GM23338 (cell line): ENCODE data around the gene CFTR. TPM values are rescaled to one million over a fixed set of nuclear protein-coding genes. Genes with fewer than 3 reads are reported as not detected.

Source experiments
- ATAC-seq: fragments of 200-7000 bp; cut with Tn5 transposase; 3 replicates; pipeline ENCODE4 v1.9.1; 2020
- DNase-seq: peaks from one replicate; pipeline ENCODE4 v3.0.0-alpha.2; 2015; ENCODE audit warnings: low spot score
- H2AFZ ChIP-seq: fragments of 200-600 bp; sonication (generic); 2 replicates; pipeline ENCODE4 v1.8.0; 2016; ENCODE audit warnings: antibody characterized with exemption, mild to moderate bottlenecking, moderate library complexity
- H3F3A ChIP-seq: fragments of 200-600 bp; sonication (generic); replicated peaks from 2 replicates; pipeline ENCODE4 v1.8.0; 2017; ENCODE audit warnings: antibody characterized with exemption, mixed run types, low read depth
- H3K27ac ChIP-seq: fragments of 200-600 bp; sonication (generic); 2 replicates; pipeline ENCODE4 v1.6.1; 2016; ENCODE audit warnings: low read depth
- H3K27me3 ChIP-seq: fragments of 200-600 bp; sonication (generic); 2 replicates; pipeline ENCODE4 v1.8.0; 2016; ENCODE audit warnings: mild to moderate bottlenecking, mixed run types, moderate library complexity; ENCODE audit not compliant: insufficient read depth
- H3K36me3 ChIP-seq: fragments of 200-600 bp; sonication (generic); 2 replicates; pipeline ENCODE4 v1.8.0; 2016; ENCODE audit warnings: mild to moderate bottlenecking; ENCODE audit not compliant: insufficient read depth
- H3K4me1 ChIP-seq: fragments of 200-600 bp; sonication (generic); 2 replicates; pipeline ENCODE4 v1.8.0; 2016; ENCODE audit warnings: mild to moderate bottlenecking, moderate library complexity; ENCODE audit not compliant: insufficient read depth
- H3K4me2 ChIP-seq: fragments of 200-600 bp; sonication (generic); 2 replicates; pipeline ENCODE4 v1.7.1; 2017; ENCODE audit warnings: mixed run types
- H3K4me3 ChIP-seq: fragments of 200-600 bp; sonication (generic); 2 replicates; pipeline ENCODE4 v1.6.1; 2016; ENCODE audit warnings: mixed run types
- H3K79me2 ChIP-seq: fragments of 200-600 bp; sonication (generic); replicated peaks from 2 replicates; pipeline ENCODE4 v1.8.0; 2017; ENCODE audit warnings: mild to moderate bottlenecking; ENCODE audit not compliant: insufficient read depth
- H3K9me2 ChIP-seq: fragments of 200-600 bp; sonication (generic); 2 replicates; pipeline ENCODE4 v1.8.0; 2017; ENCODE audit not compliant: insufficient read depth
- H4K20me1 ChIP-seq: fragments of 200-600 bp; sonication (generic); replicated peaks from 2 replicates; pipeline ENCODE4 v1.8.0; 2017; ENCODE audit warnings: mild to moderate bottlenecking; ENCODE audit not compliant: insufficient read depth
- H3K27ac Mint-ChIP-seq: 2 replicates; pipeline ENCODE4 v1.8.0; 2020; ENCODE audit warnings: inconsistent platforms, mild to moderate bottlenecking, moderate library complexity, mixed read lengths
- H3K27me3 Mint-ChIP-seq: 3 replicates; pipeline ENCODE4 v1.8.0; 2022; ENCODE audit warnings: low read depth, mild to moderate bottlenecking, moderate library complexity, mixed read lengths, inconsistent platforms; ENCODE audit not compliant: insufficient read depth, poor library complexity
- H3K36me3 Mint-ChIP-seq: 3 replicates; pipeline ENCODE4 v1.8.0; 2021; ENCODE audit warnings: low read depth, mild to moderate bottlenecking, inconsistent platforms, moderate library complexity, mixed read lengths
- H3K4me1 Mint-ChIP-seq: 3 replicates; pipeline ENCODE4 v1.8.0; 2020; ENCODE audit warnings: mild to moderate bottlenecking, inconsistent platforms, mixed read lengths
- H3K4me3 Mint-ChIP-seq: 3 replicates; pipeline ENCODE4 v1.8.0; 2021; ENCODE audit warnings: moderate library complexity, mild to moderate bottlenecking, inconsistent platforms, mixed read lengths
- H3K9me3 Mint-ChIP-seq: 3 replicates; pipeline ENCODE4 v1.8.0; 2020; ENCODE audit warnings: moderate library complexity, mild to moderate bottlenecking, inconsistent platforms, mixed read lengths
- CREB1 ChIP-seq: fragments of 250-450 bp; sonication (Bioruptor Pico); IDR thresholded peaks from 2 replicates; pipeline ENCODE4 v1.5.0; 2020; ENCODE audit warnings: low read depth, mild to moderate bottlenecking, moderate library complexity
- CTCF ChIP-seq, 2 experiments: fragments of 200-600 bp in 1 of 2; sonication (generic) in 1 of 2; conservative IDR thresholded peaks; 2 replicates each; pipeline versions ENCODE4 v1.5.1 to v1.6.1; 2016 to 2017; ENCODE audit warnings: antibody characterized with exemption in 2 of 2, low read depth in 2 of 2, mild to moderate bottlenecking in 2 of 2, moderate library complexity in 1 of 2
- ETS1 ChIP-seq: IDR thresholded peaks from 2 replicates; pipeline ENCODE4 v1.6.1; 2016; ENCODE audit warnings: antibody characterized with exemption
- EZH2 ChIP-seq: fragments of 200-600 bp; sonication (generic); IDR thresholded peaks from one replicate; pipeline ENCODE4 v1.8.0; 2017; ENCODE audit warnings: antibody characterized with exemption, mild to moderate bottlenecking, low read depth; ENCODE audit not compliant: unreplicated experiment
- JUNB ChIP-seq: IDR thresholded peaks from one replicate; pipeline ENCODE4 v1.6.1; 2016; ENCODE audit warnings: antibody characterized with exemption; ENCODE audit not compliant: unreplicated experiment
- NANOG ChIP-seq: IDR thresholded peaks from 2 replicates; pipeline ENCODE4 v1.6.1; 2016; ENCODE audit warnings: antibody characterized with exemption, borderline replicate concordance
- POLR2AphosphoS5 ChIP-seq: IDR thresholded peaks from 2 replicates; pipeline ENCODE4 v1.6.1; 2016; ENCODE audit warnings: antibody characterized with exemption, low read depth
- STAT1 ChIP-seq: IDR thresholded peaks from one replicate; pipeline ENCODE4 v1.6.1; 2016; ENCODE audit warnings: antibody characterized with exemption; ENCODE audit not compliant: unreplicated experiment
- polyA plus RNA-seq: library from polyadenylated mRNA; unstranded; fragments of >200 nt; fragmentation: Nextera tagmentation; extraction: Ambion mirVana; gene quantifications from 2 replicates; pipeline ENCODE4 v1.2.1, GENCODE V29; 2016
- total RNA-seq: library from RNA; depleted of rRNA; stranded (reverse); fragments of >200 nt; shearing (Covaris generic); gene quantifications from 2 replicates; pipeline ENCODE4 v1.2.3, GENCODE V29; 2014
- TF ChIP-seq, protein P1 (sequence below): IDR thresholded peaks from one replicate; pipeline ENCODE4 v1.6.1; 2018; ENCODE audit warnings: antibody characterized with exemption; ENCODE audit not compliant: unreplicated experiment
- TF ChIP-seq, protein P2 (sequence below): fragments of 250-450 bp; sonication (Bioruptor Pico); IDR thresholded peaks from 2 replicates; pipeline ENCODE4 v1.5.0; 2020; ENCODE audit warnings: mild to moderate bottlenecking, moderate library complexity

CFTR gene
- total and polyA plus RNA-seq, 2 experiments from 2014 or later, result 0.45 to 1.2 TPM

- Histone ChIP-seq H3K79me2 (no peaks in the 10 kb centered on the region), H3F3A (no peaks in the 10 kb centered on the region), H4K20me1 (no peaks in the 10 kb centered on the region), H3K27me3 (no peaks in the 10 kb centered on the region), H3K36me3 (no peaks in the 10 kb centered on the region), H3K4me1 (peaks cover 50% of the 10 kb centered on the region), H2AFZ (peak overlapping the region; percentile 49), H3K4me2 (peak overlapping the region; percentile 4), H3K9me2 (no peaks in the 10 kb centered on the region), H3K27ac (0 out of 2 replicates have a peak overlapping the region, but pooled peaks have one; percentile 73), H3K4me3 (no peak overlapping the region)
- H3K27me3 Mint-ChIP-seq, result peaks cover 12% of the 10 kb centered on the region
- H3K36me3 Mint-ChIP-seq, result no peaks in the 10 kb centered on the region
- peak overlapping the region; percentile 86 for H3K27ac Mint-ChIP-seq
- ATAC-seq (no peak; the same call in 2 of the 3 replicates), DNase-seq (no peak)
- no peak for TF ChIP-seq POLR2AphosphoS5
- TF ChIP-seq ETS1, result no peak
- TF ChIP-seq NANOG, result no peak
- TF ChIP-seq, protein P1, sequence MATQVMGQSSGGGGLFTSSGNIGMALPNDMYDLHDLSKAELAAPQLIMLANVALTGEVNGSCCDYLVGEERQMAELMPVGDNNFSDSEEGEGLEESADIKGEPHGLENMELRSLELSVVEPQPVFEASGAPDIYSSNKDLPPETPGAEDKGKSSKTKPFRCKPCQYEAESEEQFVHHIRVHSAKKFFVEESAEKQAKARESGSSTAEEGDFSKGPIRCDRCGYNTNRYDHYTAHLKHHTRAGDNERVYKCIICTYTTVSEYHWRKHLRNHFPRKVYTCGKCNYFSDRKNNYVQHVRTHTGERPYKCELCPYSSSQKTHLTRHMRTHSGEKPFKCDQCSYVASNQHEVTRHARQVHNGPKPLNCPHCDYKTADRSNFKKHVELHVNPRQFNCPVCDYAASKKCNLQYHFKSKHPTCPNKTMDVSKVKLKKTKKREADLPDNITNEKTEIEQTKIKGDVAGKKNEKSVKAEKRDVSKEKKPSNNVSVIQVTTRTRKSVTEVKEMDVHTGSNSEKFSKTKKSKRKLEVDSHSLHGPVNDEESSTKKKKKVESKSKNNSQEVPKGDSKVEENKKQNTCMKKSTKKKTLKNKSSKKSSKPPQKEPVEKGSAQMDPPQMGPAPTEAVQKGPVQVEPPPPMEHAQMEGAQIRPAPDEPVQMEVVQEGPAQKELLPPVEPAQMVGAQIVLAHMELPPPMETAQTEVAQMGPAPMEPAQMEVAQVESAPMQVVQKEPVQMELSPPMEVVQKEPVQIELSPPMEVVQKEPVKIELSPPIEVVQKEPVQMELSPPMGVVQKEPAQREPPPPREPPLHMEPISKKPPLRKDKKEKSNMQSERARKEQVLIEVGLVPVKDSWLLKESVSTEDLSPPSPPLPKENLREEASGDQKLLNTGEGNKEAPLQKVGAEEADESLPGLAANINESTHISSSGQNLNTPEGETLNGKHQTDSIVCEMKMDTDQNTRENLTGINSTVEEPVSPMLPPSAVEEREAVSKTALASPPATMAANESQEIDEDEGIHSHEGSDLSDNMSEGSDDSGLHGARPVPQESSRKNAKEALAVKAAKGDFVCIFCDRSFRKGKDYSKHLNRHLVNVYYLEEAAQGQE, result no peak
- TF ChIP-seq, protein P2, sequence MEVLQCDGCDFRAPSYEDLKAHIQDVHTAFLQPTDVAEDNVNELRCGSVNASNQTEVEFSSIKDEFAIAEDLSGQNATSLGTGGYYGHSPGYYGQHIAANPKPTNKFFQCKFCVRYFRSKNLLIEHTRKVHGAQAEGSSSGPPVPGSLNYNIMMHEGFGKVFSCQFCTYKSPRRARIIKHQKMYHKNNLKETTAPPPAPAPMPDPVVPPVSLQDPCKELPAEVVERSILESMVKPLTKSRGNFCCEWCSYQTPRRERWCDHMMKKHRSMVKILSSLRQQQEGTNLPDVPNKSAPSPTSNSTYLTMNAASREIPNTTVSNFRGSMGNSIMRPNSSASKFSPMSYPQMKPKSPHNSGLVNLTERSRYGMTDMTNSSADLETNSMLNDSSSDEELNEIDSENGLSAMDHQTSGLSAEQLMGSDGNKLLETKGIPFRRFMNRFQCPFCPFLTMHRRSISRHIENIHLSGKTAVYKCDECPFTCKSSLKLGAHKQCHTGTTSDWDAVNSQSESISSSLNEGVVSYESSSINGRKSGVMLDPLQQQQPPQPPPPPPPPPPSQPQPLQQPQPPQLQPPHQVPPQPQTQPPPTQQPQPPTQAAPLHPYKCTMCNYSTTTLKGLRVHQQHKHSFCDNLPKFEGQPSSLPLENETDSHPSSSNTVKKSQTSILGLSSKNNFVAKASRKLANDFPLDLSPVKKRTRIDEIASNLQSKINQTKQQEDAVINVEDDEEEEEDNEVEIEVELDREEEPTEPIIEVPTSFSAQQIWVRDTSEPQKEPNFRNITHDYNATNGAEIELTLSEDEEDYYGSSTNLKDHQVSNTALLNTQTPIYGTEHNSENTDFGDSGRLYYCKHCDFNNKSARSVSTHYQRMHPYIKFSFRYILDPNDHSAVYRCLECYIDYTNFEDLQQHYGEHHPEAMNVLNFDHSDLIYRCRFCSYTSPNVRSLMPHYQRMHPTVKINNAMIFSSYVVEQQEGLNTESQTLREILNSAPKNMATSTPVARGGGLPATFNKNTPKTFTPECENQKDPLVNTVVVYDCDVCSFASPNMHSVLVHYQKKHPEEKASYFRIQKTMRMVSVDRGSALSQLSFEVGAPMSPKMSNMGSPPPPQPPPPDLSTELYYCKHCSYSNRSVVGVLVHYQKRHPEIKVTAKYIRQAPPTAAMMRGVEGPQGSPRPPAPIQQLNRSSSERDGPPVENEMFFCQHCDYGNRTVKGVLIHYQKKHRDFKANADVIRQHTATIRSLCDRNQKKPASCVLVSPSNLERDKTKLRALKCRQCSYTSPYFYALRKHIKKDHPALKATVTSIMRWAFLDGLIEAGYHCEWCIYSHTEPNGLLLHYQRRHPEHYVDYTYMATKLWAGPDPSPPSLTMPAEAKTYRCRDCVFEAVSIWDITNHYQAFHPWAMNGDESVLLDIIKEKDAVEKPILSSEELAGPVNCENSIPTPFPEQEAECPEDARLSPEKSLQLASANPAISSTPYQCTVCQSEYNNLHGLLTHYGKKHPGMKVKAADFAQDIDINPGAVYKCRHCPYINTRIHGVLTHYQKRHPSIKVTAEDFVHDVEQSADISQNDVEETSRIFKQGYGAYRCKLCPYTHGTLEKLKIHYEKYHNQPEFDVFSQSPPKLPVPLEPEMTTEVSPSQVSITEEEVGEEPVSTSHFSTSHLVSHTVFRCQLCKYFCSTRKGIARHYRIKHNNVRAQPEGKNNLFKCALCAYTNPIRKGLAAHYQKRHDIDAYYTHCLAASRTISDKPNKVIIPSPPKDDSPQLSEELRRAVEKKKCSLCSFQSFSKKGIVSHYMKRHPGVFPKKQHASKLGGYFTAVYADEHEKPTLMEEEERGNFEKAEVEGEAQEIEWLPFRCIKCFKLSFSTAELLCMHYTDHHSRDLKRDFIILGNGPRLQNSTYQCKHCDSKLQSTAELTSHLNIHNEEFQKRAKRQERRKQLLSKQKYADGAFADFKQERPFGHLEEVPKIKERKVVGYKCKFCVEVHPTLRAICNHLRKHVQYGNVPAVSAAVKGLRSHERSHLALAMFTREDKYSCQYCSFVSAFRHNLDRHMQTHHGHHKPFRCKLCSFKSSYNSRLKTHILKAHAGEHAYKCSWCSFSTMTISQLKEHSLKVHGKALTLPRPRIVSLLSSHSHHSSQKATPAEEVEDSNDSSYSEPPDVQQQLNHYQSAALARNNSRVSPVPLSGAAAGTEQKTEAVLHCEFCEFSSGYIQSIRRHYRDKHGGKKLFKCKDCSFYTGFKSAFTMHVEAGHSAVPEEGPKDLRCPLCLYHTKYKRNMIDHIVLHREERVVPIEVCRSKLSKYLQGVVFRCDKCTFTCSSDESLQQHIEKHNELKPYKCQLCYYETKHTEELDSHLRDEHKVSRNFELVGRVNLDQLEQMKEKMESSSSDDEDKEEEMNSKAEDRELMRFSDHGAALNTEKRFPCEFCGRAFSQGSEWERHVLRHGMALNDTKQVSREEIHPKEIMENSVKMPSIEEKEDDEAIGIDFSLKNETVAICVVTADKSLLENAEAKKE, result no peak
- TF ChIP-seq CREB1 (CRISPR knock-in tag), result no peak
- TF ChIP-seq EZH2, result no peak
- TF ChIP-seq JUNB, result no peak
- TF ChIP-seq CTCF (conservative IDR thresholded peaks at IDR 0.05; ENCODE audit: low read depth in 2 of 2), result no peak
- TF ChIP-seq STAT1, result no peak
- H3K9me3 Mint-ChIP-seq, result peaks cover 4% of the 10 kb centered on the region; the same call in 1 of the 3 replicates
- H3K4me1 Mint-ChIP-seq, result peaks cover 51% of the 10 kb centered on the region
- no peak overlapping the region for H3K4me3 Mint-ChIP-seq
Measured at GRCh38 chr7:117675497-117676435, 195.9 kb downstream of the CFTR start.
